Colon (tissue), 2 donors: Measurements from ENCODE around the gene RCSD1.

Experiments
- FAIRE-seq: peaks from 2 replicates; lab custom pipeline; 2012; peaks lifted over from hg19 to GRCh38; lab: Jason Lieb, UNC
- donor health status: control.
- donor health status: control.

RCSD1 gene

DNA sequence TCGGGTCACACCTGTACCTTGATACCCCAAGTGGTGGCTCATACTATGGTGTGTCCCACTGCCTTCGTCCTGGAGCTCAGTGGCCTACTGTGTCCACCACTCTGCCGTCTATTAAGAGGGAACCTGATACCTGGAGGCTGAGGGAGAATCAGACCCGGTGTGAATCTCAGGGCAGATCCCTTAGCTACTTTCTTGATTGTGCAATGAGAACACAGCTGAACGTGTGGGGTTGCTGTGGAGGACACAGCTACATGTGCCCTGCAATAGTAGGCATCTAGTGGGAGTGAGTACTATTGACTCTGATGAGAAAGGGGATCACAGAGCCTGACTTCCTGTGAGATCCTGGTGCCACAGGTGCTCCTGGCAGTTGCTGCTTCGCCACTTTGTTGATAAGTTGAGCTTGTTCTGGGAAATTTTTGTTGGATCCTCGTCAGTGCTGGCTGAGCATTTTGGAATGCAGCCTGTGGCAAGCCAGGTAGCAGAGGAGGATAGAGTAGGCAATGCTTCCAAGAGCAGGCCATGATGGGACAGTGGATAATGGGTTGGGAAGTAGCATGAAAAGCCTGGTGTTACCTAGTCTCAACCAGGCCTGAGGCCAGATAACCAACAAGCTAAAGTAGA lies 63.5 kb downstream of the RCSD1 start:
- no peak for FAIRE-seq

DNA sequence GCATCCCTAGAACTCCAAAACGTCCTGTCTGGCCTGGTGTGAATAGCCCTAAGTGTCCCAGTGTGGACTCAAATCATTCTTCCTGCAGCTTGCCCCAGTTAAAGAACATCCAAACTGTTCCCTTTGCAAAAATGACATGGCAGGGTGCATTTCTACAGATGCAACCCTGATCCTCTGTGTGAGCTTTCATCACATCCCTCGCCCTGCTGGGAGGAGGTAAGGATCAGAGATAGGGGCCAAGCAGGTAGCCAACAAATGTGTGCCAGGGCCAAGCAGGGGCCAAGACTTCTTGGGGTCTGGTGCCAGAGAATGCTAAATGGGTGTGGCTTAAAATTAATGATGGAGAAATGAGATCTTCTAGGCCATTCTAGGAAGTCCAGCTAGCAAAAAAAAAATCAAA lies 64.7 kb downstream of the RCSD1 start:
- no peak for FAIRE-seq

DNA sequence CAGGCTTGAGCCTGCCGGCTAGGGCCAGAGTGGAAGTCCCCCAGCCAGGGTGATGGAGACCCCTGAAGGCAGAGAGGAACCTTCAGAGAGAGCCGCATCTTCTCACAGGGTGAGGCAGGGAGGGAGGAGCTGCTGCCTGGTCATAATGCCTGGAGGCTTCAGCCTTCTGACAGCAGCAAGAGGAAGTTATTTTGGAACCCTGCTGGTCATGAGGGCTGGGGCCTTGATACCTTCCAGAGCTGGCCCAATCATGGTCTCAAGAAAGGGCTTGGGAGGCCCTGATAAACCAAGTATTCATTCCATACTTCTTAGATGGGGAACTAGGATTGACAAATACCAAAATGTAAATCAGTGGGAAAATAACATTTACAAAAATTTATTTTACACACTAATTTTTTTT lies 65.1 kb downstream of the RCSD1 start:
- FAIRE-seq: no peak

- no peak for FAIRE-seq
Observed at GRCh38 chr1:167695756-167696561, 65.9 kb downstream of the RCSD1 start.

GRCh38 chr1:167697667-167698141 lies 67.7 kb downstream of the RCSD1 start:
- no peak for FAIRE-seq

DNA sequence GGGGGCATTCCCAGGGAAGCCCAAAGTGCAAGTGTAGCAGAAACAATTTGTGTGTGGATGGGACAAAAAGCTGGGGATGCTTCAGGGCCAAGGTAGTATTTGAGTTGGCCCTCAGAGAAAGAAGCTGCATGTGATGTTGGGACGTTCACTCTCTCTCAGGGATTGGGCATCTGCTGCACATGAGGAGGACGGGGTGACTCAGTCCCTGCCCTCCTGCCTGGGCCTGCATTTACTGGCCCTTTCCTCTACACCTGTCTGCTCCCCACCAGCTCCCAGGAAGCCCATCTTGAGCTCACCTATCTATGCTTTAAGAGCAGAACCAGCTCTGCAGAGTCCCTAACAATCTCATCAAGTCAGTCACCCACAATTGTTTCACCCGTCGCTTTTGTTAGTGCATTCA lies 68.3 kb downstream of the RCSD1 start:
- no peak for FAIRE-seq

DNA sequence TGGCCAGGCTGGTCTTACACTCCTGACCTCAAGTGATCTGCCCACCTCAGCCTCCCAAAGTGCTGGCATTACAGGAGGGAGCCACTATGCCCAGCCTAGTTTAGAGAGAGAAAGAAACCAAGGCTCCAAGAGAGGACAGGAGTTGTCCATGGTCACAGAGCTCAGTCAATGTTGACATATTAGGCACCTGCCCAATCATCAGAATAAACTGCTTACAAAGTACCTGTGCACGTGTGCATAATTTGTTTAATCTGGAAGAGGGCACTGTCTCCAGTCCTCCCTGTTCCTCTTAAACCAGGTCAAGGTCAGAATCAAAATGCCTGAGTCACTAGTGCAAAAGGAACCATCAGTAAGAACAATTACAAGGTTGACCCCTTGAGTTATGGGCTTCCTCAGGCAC lies 71.5 kb downstream of the RCSD1 start:
- no peak for FAIRE-seq

DNA sequence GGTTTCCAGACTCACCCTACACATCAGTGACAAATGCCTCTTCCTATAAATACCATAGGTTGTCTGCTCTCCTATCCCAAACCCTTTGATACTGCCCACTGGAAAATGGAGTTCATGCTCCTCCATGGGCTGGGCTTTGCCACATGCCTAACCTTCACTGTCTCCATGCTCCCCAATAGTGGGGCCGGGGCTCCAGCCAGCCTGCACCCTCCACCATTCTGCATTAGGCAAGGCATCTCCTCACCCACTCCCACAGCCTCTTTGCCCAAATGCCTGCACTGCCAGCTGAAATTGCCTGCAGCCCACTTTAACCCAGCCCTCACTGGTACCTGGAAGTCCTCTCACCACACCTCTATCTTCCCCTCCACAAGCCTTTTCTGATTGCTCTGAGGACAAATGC lies 73.5 kb downstream of the RCSD1 start:
- FAIRE-seq: no peak

DNA sequence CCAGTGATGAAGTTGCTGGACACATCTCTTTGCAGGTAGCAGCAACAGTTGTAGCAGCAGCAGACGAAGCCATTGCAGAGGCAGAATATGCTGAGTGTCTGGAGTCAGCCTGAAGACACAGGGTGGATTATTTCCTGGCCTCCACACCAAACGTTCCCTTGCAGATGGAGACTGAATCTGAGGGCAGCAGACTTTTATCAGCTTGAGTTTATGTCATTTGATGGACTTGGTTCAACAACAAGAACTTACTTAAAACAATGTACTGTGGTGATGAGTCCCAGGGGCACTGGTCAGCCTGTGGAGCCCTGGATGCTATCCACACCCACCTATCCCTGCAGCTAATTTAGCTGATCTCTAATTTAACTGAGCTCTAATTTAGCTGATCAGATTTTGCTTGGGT lies 74.7 kb downstream of the RCSD1 start:
- no peak for FAIRE-seq

DNA sequence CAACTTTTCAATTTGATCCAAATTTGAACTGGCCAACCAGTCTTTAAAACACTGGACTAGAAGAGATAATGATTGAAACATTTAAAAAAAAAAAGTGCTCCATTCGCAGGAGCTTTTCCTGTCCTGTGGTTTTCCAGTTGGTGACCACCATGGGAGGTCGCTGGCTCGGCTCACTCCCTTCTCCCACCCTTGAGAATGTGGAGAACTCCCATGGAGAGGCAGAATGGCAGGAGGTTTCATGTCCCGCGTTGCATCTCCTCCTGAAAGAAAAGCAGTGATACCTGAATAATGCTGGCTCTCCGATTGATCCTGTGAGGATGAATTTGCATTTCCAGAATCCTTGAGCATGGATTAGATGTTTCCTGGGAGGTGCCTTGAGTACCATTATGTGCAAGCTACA lies 75.2 kb downstream of the RCSD1 start:
- no peak for FAIRE-seq

DNA sequence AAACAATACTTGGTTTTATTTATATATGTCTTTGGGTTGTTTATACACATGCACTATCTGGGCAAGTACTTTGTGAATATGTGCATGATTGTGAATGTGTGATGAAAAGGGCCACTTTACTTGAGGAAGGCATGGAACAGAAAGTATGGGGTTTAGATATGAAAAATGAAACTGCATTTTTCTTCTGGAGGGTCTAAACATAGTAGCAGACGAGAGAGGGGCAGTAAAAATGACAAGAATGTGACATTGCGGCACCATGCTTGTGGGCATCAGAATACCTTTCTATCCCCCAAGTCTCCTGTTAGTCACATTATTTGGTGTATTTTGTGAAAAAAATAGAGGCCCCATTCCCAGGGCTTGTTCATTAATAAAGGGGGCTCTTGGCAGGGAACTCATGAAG lies 76.3 kb downstream of the RCSD1 start:
- no peak for FAIRE-seq

- no peak for FAIRE-seq
Observed at GRCh38 chr1:167706931-167707877, 77.2 kb downstream of the RCSD1 start.

- no peak for FAIRE-seq
Observed at GRCh38 chr1:167707942-167708341, 77.9 kb downstream of the RCSD1 start.

DNA sequence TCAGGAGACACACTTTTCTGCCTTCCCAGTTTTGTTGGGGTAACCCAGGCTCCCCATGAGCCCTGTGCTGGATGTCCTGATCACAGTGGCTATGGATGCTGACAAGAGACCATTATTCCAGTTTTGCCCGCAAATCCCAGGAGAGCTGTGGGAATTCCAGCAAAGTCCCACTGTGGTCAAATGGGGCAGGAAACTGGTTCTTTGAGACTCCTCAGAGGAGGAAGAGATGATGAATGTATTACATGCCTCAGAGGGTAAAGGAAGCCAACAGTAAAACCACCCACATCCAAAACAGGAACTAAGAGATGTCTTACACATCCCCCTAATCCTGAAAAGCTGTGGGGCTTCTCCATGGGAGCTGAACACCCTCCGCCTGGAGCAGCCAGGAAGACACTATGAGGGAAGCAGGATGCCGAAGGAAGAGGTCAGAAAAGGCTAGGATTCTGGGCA lies 78.9 kb downstream of the RCSD1 start:
- FAIRE-seq: no peak

- FAIRE-seq: no peak
Observed at GRCh38 chr1:167710836-167711235, 80.8 kb downstream of the RCSD1 start.

GRCh38 chr1:167711797-167712196 lies 81.8 kb downstream of the RCSD1 start:
- no peak for FAIRE-seq

DNA sequence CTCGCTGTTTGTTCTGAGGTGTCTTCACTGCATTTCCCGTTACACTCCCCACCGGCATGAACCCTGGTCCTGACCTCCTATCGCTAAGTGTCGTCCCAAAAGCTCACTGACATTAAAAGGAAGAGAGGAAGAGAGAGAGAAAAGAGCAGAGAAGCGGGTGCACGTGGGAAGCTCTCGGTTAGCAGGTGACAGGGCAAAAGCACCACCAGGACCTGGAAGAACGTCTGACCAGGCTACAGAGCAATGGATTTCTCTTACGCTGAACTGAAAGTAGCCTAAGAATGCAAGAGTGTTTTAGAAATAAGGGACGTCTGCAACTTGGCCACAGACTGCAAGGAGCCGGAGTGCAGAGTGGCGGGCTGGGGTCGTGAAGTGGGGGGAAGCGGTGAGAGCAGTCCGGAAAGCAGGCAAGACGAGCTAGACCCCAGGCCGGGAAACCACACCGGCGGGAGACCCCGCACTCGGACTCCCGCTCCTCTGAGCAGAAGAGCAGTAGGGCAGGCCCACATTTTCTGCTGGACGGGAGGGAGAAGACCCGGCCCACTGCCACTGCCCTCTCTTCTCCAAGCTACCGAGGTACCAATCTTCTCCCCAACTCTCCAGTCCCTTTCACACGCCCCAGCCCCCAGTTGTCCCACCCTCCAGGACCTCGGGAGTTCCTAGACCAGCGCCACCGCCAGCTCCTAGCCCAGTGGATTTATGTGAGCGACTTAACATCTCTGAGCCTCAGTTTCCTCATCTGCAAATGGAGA lies 83.5 kb downstream of the RCSD1 start:
- no peak for FAIRE-seq

DNA sequence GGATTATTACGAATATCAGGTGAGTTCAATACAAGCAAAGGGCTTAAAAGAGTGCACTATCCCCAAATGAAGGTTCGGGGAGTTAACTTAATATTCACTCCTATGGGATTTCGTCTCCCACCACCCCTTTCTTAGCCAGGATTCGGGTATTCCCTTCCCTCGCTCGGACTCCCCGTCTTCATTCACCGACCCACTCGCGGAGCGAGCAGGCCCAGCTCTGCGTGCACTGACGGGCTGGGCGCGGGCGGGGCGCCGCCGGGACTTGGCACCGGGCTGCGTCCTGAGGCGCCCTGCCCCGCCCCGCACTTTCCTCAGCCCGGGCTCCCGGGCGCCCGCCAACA lies 84.0 kb downstream of the RCSD1 start:
- no peak for FAIRE-seq

DNA sequence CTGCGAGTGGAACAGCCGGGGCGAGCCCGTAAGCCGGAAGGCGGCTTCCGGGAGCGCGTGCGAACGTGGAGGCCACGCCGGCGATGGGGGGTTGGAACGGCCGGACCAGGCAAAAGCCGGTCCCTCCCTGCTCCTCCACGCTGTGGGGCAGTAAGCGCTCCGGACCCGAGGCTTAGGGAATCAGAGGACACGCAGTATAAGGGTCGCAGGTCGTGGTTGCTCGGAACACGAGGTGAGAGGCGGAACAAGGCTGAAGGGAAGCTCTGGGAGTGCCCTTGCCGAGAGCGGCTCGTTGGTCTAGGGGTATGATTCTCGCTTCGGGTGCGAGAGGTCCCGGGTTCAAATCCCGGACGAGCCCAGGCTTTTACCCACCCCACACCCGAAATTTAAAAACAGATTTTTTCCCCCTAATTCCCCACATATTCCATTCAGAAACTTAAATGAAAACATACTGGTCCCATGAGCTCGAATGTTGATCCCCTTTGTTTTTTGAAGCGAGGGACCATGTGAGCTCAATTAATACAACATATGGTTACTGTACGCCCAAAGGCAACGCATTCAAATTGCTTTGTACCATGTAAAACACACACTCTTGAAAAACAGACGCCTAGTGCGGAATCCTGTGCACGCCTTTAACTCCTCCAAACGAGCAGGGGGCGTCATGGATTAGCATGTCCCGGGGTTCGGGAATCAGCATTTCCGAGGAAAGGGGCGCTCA lies 84.6 kb downstream of the RCSD1 start:
- FAIRE-seq: no peak

- FAIRE-seq: no peak
Observed at GRCh38 chr1:167715157-167715999, 85.3 kb downstream of the RCSD1 start.

DNA sequence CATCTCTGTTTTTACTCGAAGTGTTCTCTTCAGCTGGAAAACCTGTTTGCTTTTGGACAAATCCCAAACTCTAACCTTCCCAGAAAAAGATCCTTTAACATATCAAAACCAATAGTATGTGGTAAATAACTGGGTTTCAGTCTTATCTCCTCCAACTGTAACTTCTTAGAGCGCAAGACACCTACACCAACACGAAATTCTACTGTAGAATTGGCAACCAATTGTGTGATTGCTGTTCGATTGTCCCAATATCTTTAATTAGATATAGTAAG lies 85.9 kb downstream of the RCSD1 start:
- no peak for FAIRE-seq
